HCT116 (cell line): Measurements from ENCODE around the gene PSMD3.

Source experiments
- CTCF ChIP-seq, 3 experiments: fragments of 200-600 bp in 1 of 3; sonication (generic) in 1 of 3; IDR thresholded peaks in 2 of 3; conservative IDR thresholded peaks in 1 of 3; 2 replicates each; pipeline ENCODE4 v1.5.1; 2012 to 2017; ENCODE audit warnings: low read depth in 2 of 3, low read length in 2 of 3, antibody characterized with exemption in 1 of 3, borderline replicate concordance in 1 of 3, control low read depth in 1 of 3, mild to moderate bottlenecking in 1 of 3, mixed read lengths in 1 of 3, mixed run types in 1 of 3, moderate library complexity in 1 of 3; ENCODE audit not compliant: insufficient read depth in 1 of 3
- EZH2phosphoT487 ChIP-seq: fragments of 200-600 bp; IDR thresholded peaks from 2 replicates; pipeline ENCODE4 v1.6.1; 2018; ENCODE audit warnings: antibody characterized with exemption, borderline replicate concordance
- MAX ChIP-seq: IDR thresholded peaks from 2 replicates; pipeline ENCODE4 v1.6.1; 2012
- POLR2AphosphoS5 ChIP-seq: IDR thresholded peaks from 2 replicates; pipeline ENCODE4 v1.6.1; 2011; ENCODE audit warnings: mild to moderate bottlenecking, low read depth, low read length, moderate library complexity
- ZBTB33 ChIP-seq: IDR thresholded peaks from 2 replicates; pipeline ENCODE4 v1.6.1; 2011; ENCODE audit warnings: mild to moderate bottlenecking, low read length, moderate library complexity; ENCODE audit not compliant: insufficient replicate concordance; ENCODE audit errors: extremely low read depth

- no peak for TF ChIP-seq POLR2AphosphoS5
- no peak for TF ChIP-seq MAX
- no peak for TF ChIP-seq ZBTB33
- no peak for TF ChIP-seq CTCF (IDR thresholded peaks at IDR 0.05 in 2 of 3, conservative IDR thresholded peaks at IDR 0.05 in 1 of 3; ENCODE audit: borderline replicate concordance in 1 of 3, insufficient read depth in 1 of 3, low read depth in 2 of 3, low read length in 2 of 3)
- TF ChIP-seq EZH2phosphoT487, result no peak
These were observed 9.5 kb upstream of the PSMD3 start for GRCh38 chr17:39971076-39971603.
